Body of pancreas (tissue), 4 donors: ENCODE measurements around the gene HABP4. TPM values are rescaled to one million over a fixed set of nuclear protein-coding genes. Genes with fewer than 3 reads are reported as not detected.

Experiments
- ATAC-seq: fragments of 150-250 bp; one replicate; pipeline ENCODE4 v1.9.1; 2016
- DNase-seq, 4 donors: peaks; one replicate each; pipeline ENCODE4 v3.0.0-alpha.2; 2019
- H3K27ac ChIP-seq, 4 donors: fragments of 200-600 bp; sonication (generic); 1 replicate in 3 of 4; 2 replicates in 1 of 4; pipeline versions ENCODE4 v1.5.1 to v1.6.1; 2016 to 2019; ENCODE audit warnings: mild to moderate bottlenecking in 1 of 4, mixed read lengths in 1 of 4, moderate library complexity in 1 of 4
- H3K27me3 ChIP-seq, 2 donors: fragments of 200-600 bp; sonication (generic); one replicate each; pipeline ENCODE4 v1.6.0; 2016; ENCODE audit warnings: mild to moderate bottlenecking in 1 of 2
- H3K36me3 ChIP-seq, 2 donors: fragments of 200-600 bp; sonication (generic); replicated peaks in 1 of 2; 2 replicates each; pipeline ENCODE4 v1.5.1; 2016; ENCODE audit warnings: low read depth in 2 of 2; ENCODE audit not compliant: insufficient read depth in 1 of 2
- H3K4me1 ChIP-seq: fragments of 200-600 bp; sonication (generic); one replicate; pipeline ENCODE4 v1.6.0; 2016
- H3K4me3 ChIP-seq, 2 donors: fragments of 200-600 bp; sonication (generic); 1 replicate in 1 of 2; 2 replicates in 1 of 2; pipeline ENCODE4 v1.5.1; 2016 to 2019
- H3K9me3 ChIP-seq, 3 donors: fragments of 200-600 bp; sonication (generic); 1 replicate in 2 of 3; 2 replicates in 1 of 3; pipeline ENCODE4 v1.5.1; 2016
- CTCF ChIP-seq, 7 experiments: fragments of 450-650 bp in 4 of 7; fragments of 200-600 bp in 3 of 7; sonication (generic) in 3 of 7; IDR thresholded peaks; one replicate each; pipeline ENCODE4 v1.5.1; 2016 to 2019; ENCODE audit warnings: antibody characterized with exemption in 7 of 7
- POLR2A ChIP-seq, 3 donors: fragments of 450-650 bp; IDR thresholded peaks; one replicate each; pipeline ENCODE4 v1.6.1; 2016; ENCODE audit warnings: antibody characterized with exemption in 3 of 3, mild to moderate bottlenecking in 2 of 3
- WGBS, 2 donors: methylation state at CpG; one replicate each; pipeline ENCODE4 v1.1.5; 2017; 5-methylcytosine and 5-hydroxymethylcytosine counted together
- intact Hi-C: fragments of 100-400 bp; cut with DNase I; formaldehyde crosslinking; loops from one replicate; pipeline ENCODE4 v1.15.1; 2023
- total RNA-seq, 2 donors: library from RNA; depleted of rRNA; stranded (reverse); fragments of >200 nt; gene quantifications; one replicate each; pipeline ENCODE4 v1.1.0, GENCODE V29; 2016

HABP4 gene
- total RNA-seq, 2 donors from 2014 or later = 12.2 to 12.5 TPM

DNA sequence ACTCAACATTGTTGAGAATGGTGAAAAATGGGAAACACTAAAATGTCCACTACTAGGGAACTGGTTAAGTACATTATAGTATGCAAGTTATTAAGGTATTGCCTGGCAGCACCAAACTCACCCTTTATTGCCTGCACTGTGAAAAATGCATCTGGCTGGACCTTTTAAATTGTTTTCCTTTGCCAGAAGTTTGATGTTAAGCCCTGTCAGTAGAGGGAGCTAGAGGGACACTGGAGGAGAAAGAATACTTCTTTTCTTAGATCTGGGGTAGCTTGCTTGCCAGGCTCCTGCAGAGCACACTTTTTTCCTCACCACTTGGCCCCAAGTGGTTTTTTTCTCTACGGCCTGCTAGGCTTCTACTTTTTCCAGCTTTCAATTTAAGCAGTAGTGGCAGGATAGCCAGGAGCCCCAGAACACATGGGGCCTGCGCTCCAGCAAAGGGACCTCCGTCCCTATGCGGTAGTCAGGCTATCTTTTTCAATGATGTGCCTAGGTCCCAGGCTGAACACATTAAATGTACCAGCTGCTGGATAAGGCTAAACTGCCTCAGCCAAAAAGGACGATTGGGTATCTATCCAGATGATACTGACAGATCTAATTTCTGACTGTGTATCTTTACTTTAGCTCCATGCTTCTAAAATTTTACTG lies 8.0 kb upstream of the HABP4 start:
- WGBS, 2 donors = 79 to 84% methylated on average over 5 of the region's 5 CpGs
- H3K27ac ChIP-seq = no peak overlapping the region
- H3K4me1 ChIP-seq = no peaks in the 10 kb centered on the region
- no peaks in the 10 kb centered on the region for H3K9me3 ChIP-seq
- peak; percentile 52 for ATAC-seq
- intact Hi-C loops = no loop called here
- H3K27me3 ChIP-seq = no peaks in the 10 kb centered on the region
- TF ChIP-seq CTCF (IDR thresholded peaks at IDR 0.05) (peak; percentile 18 to 58 (median 49)), POLR2A (IDR thresholded peaks at IDR 0.05) (no peak)
- no peak overlapping the region for H3K4me3 ChIP-seq
- peak in 2 of 4 donors; percentile 11 to 23 for DNase-seq
- no peaks in the 10 kb centered on the region for H3K36me3 ChIP-seq

DNA sequence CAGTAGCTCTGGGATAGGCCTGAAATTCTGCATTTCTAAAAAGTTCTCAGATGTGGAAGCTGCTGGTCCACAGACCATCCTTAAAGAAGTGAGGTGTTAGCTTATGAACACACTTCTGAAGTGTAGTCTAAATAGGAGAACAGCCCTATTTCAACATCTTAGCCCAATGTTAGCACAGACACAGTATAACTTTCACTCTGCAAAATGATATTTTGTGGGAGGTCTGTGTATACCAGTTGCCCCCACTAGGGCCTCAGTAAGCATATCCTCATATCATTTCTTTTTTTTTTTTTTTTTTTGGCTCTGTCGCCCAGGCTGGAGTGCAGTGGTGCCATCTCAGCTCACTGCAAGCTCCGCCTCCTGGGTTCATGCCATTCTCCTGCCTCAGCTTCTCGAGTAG lies 7.5 kb upstream of the HABP4 start:
- ATAC-seq (no peak), DNase-seq (no peak)
- Histone ChIP-seq H3K9me3 (no peaks in the 10 kb centered on the region), H3K4me1 (no peaks in the 10 kb centered on the region), H3K27me3 (no peaks in the 10 kb centered on the region), H3K27ac (no peak overlapping the region), H3K36me3 (no peaks in the 10 kb centered on the region), H3K4me3 (no peak overlapping the region)
- no peak for TF ChIP-seq CTCF (IDR thresholded peaks at IDR 0.05)
- TF ChIP-seq POLR2A (IDR thresholded peaks at IDR 0.05) = no peak
- intact Hi-C loops = no loop called here
- 69% methylated on average over 3 of the region's 3 CpGs for WGBS, 2 donors

GRCh38 chr9:96447406-96447805 lies 2.6 kb upstream of the HABP4 start:
- Histone ChIP-seq H3K4me1 (peaks cover 16% of the 10 kb centered on the region), H3K36me3 (no peaks in the 10 kb centered on the region), H3K27me3 (no peaks in the 10 kb centered on the region), H3K9me3 (no peaks in the 10 kb centered on the region), H3K27ac (no peak overlapping the region), H3K4me3 (no peak overlapping the region)
- TF ChIP-seq CTCF (IDR thresholded peaks at IDR 0.05) (no peak), POLR2A (IDR thresholded peaks at IDR 0.05) (no peak)
- WGBS, 2 donors = 57 to 60% methylated on average over 3 of the region's 3 CpGs
- no peak for DNase-seq
- intact Hi-C loops = no loop called here
- no peak for ATAC-seq

- ATAC-seq (no peak), DNase-seq (no peak)
- H3K36me3 ChIP-seq = no peaks in the 10 kb centered on the region
- H3K27ac ChIP-seq = no peak overlapping the region
- peaks cover 16% of the 10 kb centered on the region for H3K4me1 ChIP-seq
- no peaks in the 10 kb centered on the region for H3K27me3 ChIP-seq
- WGBS, 2 donors = 72 to 75% methylated on average over 11 of the region's 11 CpGs
- intact Hi-C loops = no loop called here
- H3K9me3 ChIP-seq = no peaks in the 10 kb centered on the region
- no peak overlapping the region for H3K4me3 ChIP-seq
- no peak for TF ChIP-seq CTCF (IDR thresholded peaks at IDR 0.05)
- no peak for TF ChIP-seq POLR2A (IDR thresholded peaks at IDR 0.05)
Observed at GRCh38 chr9:96448546-96449170, 1.3 kb upstream of the HABP4 start.

DNA sequence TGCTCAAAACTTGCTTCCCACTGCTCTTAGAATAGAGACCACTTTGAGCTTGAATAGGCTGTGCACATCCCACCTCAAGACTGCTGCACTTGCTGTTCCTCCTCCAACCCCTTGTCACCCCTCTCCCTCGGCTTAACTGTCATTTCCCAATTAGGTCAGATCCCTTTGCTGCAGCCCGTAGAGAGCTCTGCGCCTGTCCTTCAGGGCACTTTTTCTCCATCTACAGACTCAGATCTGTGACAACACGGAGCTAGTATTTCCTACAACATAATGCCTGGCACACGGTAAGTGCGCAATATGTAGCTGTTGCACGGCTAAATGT lies 485 bp upstream of the HABP4 start:
- H3K9me3 ChIP-seq = no peaks in the 10 kb centered on the region
- H3K36me3 ChIP-seq = no peaks in the 10 kb centered on the region
- H3K27me3 ChIP-seq = no peaks in the 10 kb centered on the region
- peaks cover 16% of the 10 kb centered on the region for H3K4me1 ChIP-seq
- TF ChIP-seq CTCF (IDR thresholded peaks at IDR 0.05) (no peak), POLR2A (IDR thresholded peaks at IDR 0.05) (no peak)
- DNase-seq (no peak), ATAC-seq (peak; percentile 30)
- 0 to 1% methylated on average over 7 of the region's 7 CpGs for WGBS, 2 donors
- H3K4me3 ChIP-seq = no peak overlapping the region
- intact Hi-C loops = no loop called here
- H3K27ac ChIP-seq = peak overlapping the region in 3 of 4 donors; percentile 32 to 82 (median 82)
